NAMALWA (cell line): ENCODE data around the gene TSPAN13.
A peak's percentile ranks its signal among the peaks of the same experiment; 100 is the strongest.

Experiments
- DNase-seq: peaks from one replicate; pipeline ENCODE4 v3.0.0-alpha.2; 2015; ENCODE audit warnings: low spot score

TSPAN13 gene

GRCh38 chr7:16812542-16813231 is 59.1 kb downstream of the TSPAN13 start:
- no peak for DNase-seq

DNA sequence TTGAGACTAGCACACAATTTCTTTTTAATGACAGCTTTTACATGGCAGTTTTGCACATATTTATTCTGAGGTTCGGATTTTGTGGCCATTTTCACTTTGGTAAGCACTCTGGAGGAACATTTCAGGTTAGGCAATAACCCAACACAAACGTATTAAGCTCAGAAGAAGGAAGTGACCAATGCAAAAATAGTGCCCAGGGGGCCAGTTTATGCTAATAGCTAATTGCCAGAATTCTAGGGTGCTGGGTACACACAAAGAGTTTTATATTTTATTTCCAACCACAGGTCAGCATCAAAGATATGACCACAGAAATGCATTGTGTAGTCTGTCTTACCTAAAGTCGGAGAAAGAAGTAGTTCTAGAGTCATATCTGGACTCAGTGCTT is 59.7 kb downstream of the TSPAN13 start:
- no peak for DNase-seq

- no peak for DNase-seq
Observed at GRCh38 chr7:16815001-16815400, 61.4 kb downstream of the TSPAN13 start.

GRCh38 chr7:16816824-16817223 is 63.3 kb downstream of the TSPAN13 start:
- DNase-seq: peak; percentile 11

DNA sequence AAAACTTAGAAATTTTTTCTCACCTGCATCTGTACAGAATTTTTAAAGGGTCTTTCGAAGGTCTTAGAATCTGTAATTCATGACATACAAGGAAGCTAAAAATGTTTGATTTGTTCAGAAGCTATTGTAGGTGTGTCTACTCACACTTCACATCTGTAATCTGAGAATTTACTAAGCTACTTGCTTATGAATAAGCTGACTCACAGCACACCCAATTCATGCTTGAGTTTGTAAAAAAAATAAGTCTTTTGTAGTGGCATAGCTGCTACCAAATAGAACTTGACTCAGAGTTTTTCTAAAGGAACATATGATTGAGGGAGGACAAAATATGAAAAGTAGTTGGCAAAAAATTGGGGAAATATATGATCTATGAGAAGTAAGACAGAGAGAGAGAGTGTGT is 64.0 kb downstream of the TSPAN13 start:
- no peak for DNase-seq

GRCh38 chr7:16818732-16819131 is 65.2 kb downstream of the TSPAN13 start:
- DNase-seq: no peak

GRCh38 chr7:16822029-16822428 is 68.5 kb downstream of the TSPAN13 start:
- no peak for DNase-seq

- DNase-seq: no peak
Observed at GRCh38 chr7:16826060-16826459, 72.5 kb downstream of the TSPAN13 start.

DNA sequence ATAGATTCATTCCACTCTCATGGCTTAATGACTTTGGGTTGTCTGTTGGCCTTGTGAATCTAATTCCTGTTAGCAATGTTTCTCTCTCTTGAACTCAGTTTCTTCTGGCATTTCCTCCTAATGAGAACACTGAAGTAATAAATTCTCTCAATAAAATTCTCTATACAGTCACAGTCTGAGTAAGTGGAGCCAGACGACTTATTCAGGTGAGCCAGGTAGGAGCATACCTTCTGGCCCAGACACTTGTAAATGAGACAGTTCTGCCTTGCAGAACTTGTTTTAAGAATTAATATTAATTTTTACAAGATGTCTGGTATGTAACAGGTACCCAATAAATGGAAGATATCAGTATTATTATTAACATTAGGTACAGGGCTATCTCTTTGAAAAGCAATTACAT is 79.8 kb downstream of the TSPAN13 start:
- no peak for DNase-seq
